NB4 (cell line): ENCODE measurements around the gene EP300.
"Not testable (repeated sequence)": the region's sequence is repeated elsewhere in the genome, so short reads cannot be mapped to it uniquely, and the experiment has no call there.

Experiments
- DNase-seq: peaks from one replicate; pipeline ENCODE4 v3.0.0; 2010; ENCODE audit warnings: low read depth
- H3K4me3 ChIP-seq: one replicate; pipeline ENCODE4 v1.5.1; 2011; ENCODE audit warnings: mild to moderate bottlenecking, low read depth, low read length, moderate library complexity
- MYC ChIP-seq: IDR thresholded peaks from 2 replicates; pipeline ENCODE4 v1.6.1; 2011; ENCODE audit warnings: low read depth, low read length
- POLR2A ChIP-seq: IDR thresholded peaks from 2 replicates; pipeline ENCODE4 v1.6.1; 2011; ENCODE audit warnings: mild to moderate bottlenecking; ENCODE audit not compliant: insufficient read length; ENCODE audit errors: extremely low read depth
- TF ChIP-seq, protein P1 (sequence below): IDR thresholded peaks from 2 replicates; pipeline ENCODE4 v1.6.1; 2011; ENCODE audit warnings: low read depth, low read length
- TF ChIP-seq, protein P2 (sequence below): IDR thresholded peaks from one replicate; pipeline ENCODE4 v1.5.1; 2012; ENCODE audit warnings: low read depth, low read length

EP300 gene

DNA sequence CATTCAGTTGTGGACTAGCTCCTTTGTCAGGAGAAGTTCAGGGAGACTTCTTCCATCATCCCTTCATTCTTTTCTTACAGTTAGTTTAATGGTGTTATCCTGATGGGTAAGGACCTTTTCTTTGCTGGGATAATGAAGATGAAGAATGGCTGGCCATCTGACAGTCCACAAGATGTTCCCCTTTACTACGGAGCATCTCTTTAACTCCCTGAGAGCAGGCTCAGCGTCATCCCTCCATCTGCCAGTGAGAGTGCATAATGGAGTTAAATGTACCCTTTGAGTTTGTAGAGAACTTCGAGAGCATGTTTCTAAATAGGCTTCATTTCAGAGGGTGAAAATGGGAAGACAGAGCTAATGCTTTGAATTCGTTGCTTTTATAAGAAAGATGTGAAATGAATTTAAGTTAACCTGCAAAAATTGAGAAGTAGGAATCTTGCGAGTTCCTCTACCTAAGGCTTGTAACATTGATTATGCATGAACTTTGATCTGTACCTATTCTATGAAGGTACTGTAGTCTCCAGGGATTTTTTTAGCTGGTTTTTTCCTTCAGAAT, 1.7 kb downstream of the EP300 start:
- TF ChIP-seq, protein P1, sequence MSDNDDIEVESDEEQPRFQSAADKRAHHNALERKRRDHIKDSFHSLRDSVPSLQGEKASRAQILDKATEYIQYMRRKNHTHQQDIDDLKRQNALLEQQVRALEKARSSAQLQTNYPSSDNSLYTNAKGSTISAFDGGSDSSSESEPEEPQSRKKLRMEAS = no peak
- TF ChIP-seq POLR2A = no peak
- TF ChIP-seq, protein P2, sequence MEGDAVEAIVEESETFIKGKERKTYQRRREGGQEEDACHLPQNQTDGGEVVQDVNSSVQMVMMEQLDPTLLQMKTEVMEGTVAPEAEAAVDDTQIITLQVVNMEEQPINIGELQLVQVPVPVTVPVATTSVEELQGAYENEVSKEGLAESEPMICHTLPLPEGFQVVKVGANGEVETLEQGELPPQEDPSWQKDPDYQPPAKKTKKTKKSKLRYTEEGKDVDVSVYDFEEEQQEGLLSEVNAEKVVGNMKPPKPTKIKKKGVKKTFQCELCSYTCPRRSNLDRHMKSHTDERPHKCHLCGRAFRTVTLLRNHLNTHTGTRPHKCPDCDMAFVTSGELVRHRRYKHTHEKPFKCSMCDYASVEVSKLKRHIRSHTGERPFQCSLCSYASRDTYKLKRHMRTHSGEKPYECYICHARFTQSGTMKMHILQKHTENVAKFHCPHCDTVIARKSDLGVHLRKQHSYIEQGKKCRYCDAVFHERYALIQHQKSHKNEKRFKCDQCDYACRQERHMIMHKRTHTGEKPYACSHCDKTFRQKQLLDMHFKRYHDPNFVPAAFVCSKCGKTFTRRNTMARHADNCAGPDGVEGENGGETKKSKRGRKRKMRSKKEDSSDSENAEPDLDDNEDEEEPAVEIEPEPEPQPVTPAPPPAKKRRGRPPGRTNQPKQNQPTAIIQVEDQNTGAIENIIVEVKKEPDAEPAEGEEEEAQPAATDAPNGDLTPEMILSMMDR = no peak
- no peak for TF ChIP-seq MYC
- peak overlapping the region; percentile 86 for H3K4me3 ChIP-seq
- DNase-seq = peak; percentile 62

DNA sequence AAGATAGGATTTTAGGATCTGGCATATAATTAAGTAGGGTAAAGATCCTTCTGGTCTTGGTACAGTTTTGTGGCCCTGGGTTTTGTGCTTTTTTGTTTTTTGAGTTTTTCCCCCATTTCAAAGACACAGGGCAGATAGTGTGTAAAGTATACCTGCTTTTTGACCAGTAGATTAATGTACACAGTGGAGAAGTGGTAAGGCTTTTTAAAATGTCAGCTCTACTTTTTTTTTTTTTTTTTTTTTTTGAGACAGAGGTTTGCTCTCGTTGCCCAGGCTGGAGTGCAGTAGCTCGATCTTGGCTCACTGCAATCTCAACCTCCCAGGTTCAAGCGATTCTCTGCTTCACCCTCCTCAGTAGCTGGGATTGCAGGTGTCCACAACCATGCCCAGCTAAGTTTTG, 4.0 kb downstream of the EP300 start:
- DNase-seq = no peak
- peak overlapping the region; percentile 86 for H3K4me3 ChIP-seq
- TF ChIP-seq, protein P2 = no peak
- TF ChIP-seq MYC (no peak), POLR2A (no peak)
- TF ChIP-seq, protein P1 = no peak

DNA sequence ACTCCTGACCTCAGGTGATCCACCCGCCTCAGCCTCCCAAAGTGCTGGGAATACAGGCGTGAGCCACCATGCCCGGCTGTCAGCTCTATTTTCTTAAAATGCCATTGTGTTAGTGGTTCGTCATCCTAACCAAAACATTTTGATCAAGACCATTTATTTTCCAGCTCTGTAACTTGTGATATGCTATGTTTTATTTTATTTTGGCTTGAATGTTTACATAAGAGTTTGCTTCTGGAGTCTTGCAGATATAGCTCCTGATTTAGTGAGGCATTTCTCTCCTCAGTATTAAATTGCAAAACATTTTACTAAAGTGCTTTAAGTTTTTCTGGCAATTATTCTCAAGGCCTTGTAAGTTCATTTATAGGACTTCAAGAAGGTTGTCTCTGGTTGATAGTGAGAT, 4.4 kb downstream of the EP300 start:
- H3K4me3 ChIP-seq = peak overlapping the region; percentile 86
- TF ChIP-seq MYC (no peak), POLR2A (no peak)
- TF ChIP-seq, protein P1 = no peak
- TF ChIP-seq, protein P2 = no peak
- no peak for DNase-seq

DNA sequence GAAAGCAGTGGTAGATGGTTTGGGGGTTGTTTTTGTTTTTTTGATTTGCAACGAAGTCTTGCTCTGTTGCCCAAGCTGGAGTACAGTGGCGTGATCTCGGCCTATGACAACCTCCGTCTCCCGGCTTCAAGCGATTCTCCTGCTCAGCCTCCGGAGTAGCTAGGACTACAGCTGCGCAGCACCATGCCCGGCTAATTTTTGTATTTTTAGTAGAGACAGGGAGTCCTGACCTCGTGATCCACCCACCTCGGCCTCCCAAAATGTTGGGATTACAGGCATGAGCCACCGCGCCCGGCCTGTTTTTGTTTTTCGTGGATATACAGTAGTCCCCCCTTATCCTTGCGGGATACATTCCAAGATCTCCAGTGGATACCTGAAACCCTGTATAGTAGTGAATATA, 6.6 kb downstream of the EP300 start:
- H3K4me3 ChIP-seq = no peak overlapping the region
- no peak for DNase-seq
- no peak for TF ChIP-seq MYC
- TF ChIP-seq, protein P2 = no peak
- no peak for TF ChIP-seq POLR2A
- TF ChIP-seq, protein P1 = no peak

DNA sequence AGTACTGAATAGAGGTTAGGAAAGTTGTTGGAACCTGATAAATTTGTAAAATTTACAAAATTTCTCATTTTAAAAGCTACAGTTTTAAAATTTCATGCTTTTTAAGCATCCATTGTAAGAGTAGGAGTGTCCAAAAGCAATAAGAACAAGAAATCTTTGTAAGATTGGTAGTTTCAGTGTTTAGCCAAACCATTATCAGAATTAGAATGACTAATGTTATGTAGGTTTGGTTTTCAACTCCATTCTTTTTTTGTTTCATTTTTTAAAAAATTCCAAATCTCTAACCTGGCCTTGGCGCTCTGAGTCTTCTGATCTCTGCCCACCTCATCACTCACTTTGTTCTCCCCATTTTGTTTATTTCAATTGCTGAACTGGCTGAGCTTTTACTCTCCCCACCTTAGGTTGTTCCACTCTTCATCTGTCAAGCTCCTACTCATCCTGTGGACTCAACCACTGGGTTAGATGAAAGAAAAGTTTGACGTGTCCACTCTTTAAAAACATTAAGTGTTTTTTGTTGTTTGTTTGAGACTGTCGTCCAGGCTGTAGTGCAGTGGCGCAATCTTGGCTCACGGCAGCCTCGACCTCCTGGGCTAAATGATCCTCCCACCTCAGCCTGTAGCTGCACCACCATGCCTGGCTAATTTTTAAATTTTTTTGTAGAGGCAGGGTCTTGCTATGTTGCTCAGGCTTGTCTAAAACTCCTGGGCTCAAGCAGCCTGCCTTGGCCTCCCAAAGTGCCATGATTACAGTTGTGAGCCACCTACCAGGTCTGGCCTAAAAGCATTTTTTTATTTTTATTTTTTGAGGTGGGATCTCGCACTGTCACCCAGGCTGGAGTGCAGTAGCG, 14.0 kb downstream of the EP300 start:
- DNase-seq = peak; percentile 33
- no peak overlapping the region for H3K4me3 ChIP-seq
- TF ChIP-seq MYC = no peak
- TF ChIP-seq POLR2A = no peak
- TF ChIP-seq, protein P2 = no peak
- TF ChIP-seq, protein P1 = no peak

DNA sequence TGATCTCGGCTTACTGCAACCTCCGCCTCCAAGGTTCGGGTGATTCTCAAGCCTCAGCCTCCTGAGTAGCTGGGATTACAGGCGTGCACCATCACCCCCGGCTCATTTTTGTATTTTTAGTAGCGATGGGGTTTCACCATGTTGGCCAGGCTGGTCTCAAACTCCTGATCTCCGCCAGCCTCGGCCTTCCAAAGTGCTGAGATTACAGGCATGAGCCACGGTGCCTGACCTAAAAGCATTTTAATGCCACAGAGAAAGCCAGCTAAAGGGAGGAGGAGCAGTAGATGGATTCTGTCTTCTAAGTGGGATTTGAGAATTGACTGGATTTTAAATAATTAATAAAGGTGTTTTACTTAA, 14.6 kb downstream of the EP300 start:
- H3K4me3 ChIP-seq, DNase-seq: not testable (repeated sequence)
